ENCODE data around the gene MAMDC2. TPM values are rescaled to one million over a fixed set of nuclear protein-coding genes. Genes with fewer than 3 reads are reported as not detected.

Gene MAMDC2
- total RNA-seq, 1 experiment from 2014 or later = 2.7 TPM

GRCh38 chr9:70156729-70157128 is 113.1 kb downstream of the MAMDC2 start:
- Histone ChIP-seq H3K9me3 (ENCODE audit: insufficient read depth, low read depth) (no peaks in the 10 kb centered on the region), H3K27ac (no peak overlapping the region), H3K36me3 (ENCODE audit: low read depth) (no peaks in the 10 kb centered on the region), H4K20me1 (ENCODE audit: insufficient read depth) (no peaks in the 10 kb centered on the region), H2AFZ (no peak overlapping the region), H3K79me2 (ENCODE audit: low read depth) (no peaks in the 10 kb centered on the region), H3F3A (ENCODE audit: insufficient read depth, low read depth) (no peaks in the 10 kb centered on the region), H3K4me2 (no peak overlapping the region), H3K4me3 (no peak overlapping the region), H3K4me1 (replicated peaks; ENCODE audit: insufficient read depth) (no peaks in the 10 kb centered on the region), H3K9me2 (ENCODE audit: insufficient read depth) (no peaks in the 10 kb centered on the region), H3K27me3 (ENCODE audit: insufficient read depth, low read depth) (no peaks in the 10 kb centered on the region)
- no peak for DNase-seq
- ChIA-PET CTCF (no interaction called here), POLR2A (ENCODE audit: unreplicated experiment) (no interaction called here)
- TF ChIP-seq CTCF (conservative IDR thresholded peaks at IDR 0.05) = no peak
- no peak for TF ChIP-seq EZH2 (IDR thresholded peaks at IDR 0.05; ENCODE audit: low read depth)
- intact Hi-C loops (cut with micrococcal nuclease; ENCODE audit: unreplicated experiment) = no loop called here
- no TSS peak for BruUV-seq (replicated peaks)

GRCh38 chr9:70159630-70160029 is 116.0 kb downstream of the MAMDC2 start:
- POLR2A ChIA-PET (ENCODE audit: unreplicated experiment) = no interaction called here
- H3K4me1 ChIP-seq (replicated peaks; ENCODE audit: insufficient read depth) = no peaks in the 10 kb centered on the region
- H3K9me2 ChIP-seq (ENCODE audit: insufficient read depth) = no peaks in the 10 kb centered on the region; the same call in 1 of the 2 replicates
- no peak overlapping the region for H2AFZ ChIP-seq
- H3K36me3 ChIP-seq (ENCODE audit: low read depth) = no peaks in the 10 kb centered on the region
- H4K20me1 ChIP-seq (ENCODE audit: insufficient read depth) = no peaks in the 10 kb centered on the region
- H3K27me3 ChIP-seq (ENCODE audit: insufficient read depth, low read depth) = no peaks in the 10 kb centered on the region
- no peaks in the 10 kb centered on the region for H3K9me3 ChIP-seq (ENCODE audit: insufficient read depth, low read depth)
- intact Hi-C loops (cut with micrococcal nuclease; ENCODE audit: unreplicated experiment) = no loop called here
- no peak overlapping the region for H3K4me2 ChIP-seq
- H3K27ac ChIP-seq = no peak overlapping the region
- no peak for DNase-seq
- BruUV-seq (replicated peaks) = no TSS peak
- TF ChIP-seq EZH2 (IDR thresholded peaks at IDR 0.05; ENCODE audit: low read depth) = no peak
- no peak for TF ChIP-seq CTCF (conservative IDR thresholded peaks at IDR 0.05)
- no peak overlapping the region for H3K4me3 ChIP-seq
- CTCF ChIA-PET = no interaction called here
- no peaks in the 10 kb centered on the region for H3F3A ChIP-seq (ENCODE audit: insufficient read depth, low read depth)
- no peaks in the 10 kb centered on the region for H3K79me2 ChIP-seq (ENCODE audit: low read depth)

- H3K4me2 ChIP-seq = no peak overlapping the region
- CTCF ChIA-PET = no interaction called here
Measured at GRCh38 chr9:70160686-70161600, 117.3 kb downstream of the MAMDC2 start.

More at GRCh38 chr9:70160686-70161600, 117.3 kb downstream of the MAMDC2 start:
- Histone ChIP-seq H3F3A (ENCODE audit: insufficient read depth, low read depth) (no peaks in the 10 kb centered on the region), H3K27ac (no peak overlapping the region), H3K36me3 (ENCODE audit: low read depth) (no peaks in the 10 kb centered on the region), H3K9me2 (ENCODE audit: insufficient read depth) (no peaks in the 10 kb centered on the region; the same call in 1 of the 2 replicates), H3K79me2 (ENCODE audit: low read depth) (no peaks in the 10 kb centered on the region), H2AFZ (no peak overlapping the region), H3K27me3 (ENCODE audit: insufficient read depth, low read depth) (no peaks in the 10 kb centered on the region), H4K20me1 (ENCODE audit: insufficient read depth) (no peaks in the 10 kb centered on the region), H3K4me1 (replicated peaks; ENCODE audit: insufficient read depth) (no peaks in the 10 kb centered on the region), H3K4me3 (no peak overlapping the region), H3K9me3 (ENCODE audit: insufficient read depth, low read depth) (no peaks in the 10 kb centered on the region)
- TF ChIP-seq EZH2 (IDR thresholded peaks at IDR 0.05; ENCODE audit: low read depth) = no peak
- no peak for TF ChIP-seq CTCF (conservative IDR thresholded peaks at IDR 0.05)
- POLR2A ChIA-PET (ENCODE audit: unreplicated experiment) = no interaction called here
- no TSS peak for BruUV-seq (replicated peaks)
- no peak for DNase-seq
- intact Hi-C loops (cut with micrococcal nuclease; ENCODE audit: unreplicated experiment) = no loop called here

All from PC-9 (cell line).